HepG2 (cell line): Measurements from ENCODE around the gene ALDH16A1. TPM values are rescaled to one million over a fixed set of nuclear protein-coding genes. Genes with fewer than 3 reads are reported as not detected.

Experiments used
- CCDC6 ChIP-seq: sonication (generic); formaldehyde crosslinking; IDR thresholded peaks from 2 replicates; pipeline ENCODE4 v1.8.1; 2022; ENCODE audit warnings: mild to moderate bottlenecking, missing genetic modification reagents, moderate library complexity
- ETV6 ChIP-seq: sonication (generic); formaldehyde crosslinking; conservative IDR thresholded peaks from 2 replicates; pipeline ENCODE4 v1.4.0; 2020; ENCODE audit warnings: missing genetic modification reagents
- FOSL2 ChIP-seq: sonication (generic); formaldehyde crosslinking; IDR thresholded peaks from 2 replicates; pipeline ENCODE4 v1.4.0; 2020; ENCODE audit warnings: missing genetic modification reagents
- GPN1 ChIP-seq: sonication (generic); formaldehyde crosslinking; IDR thresholded peaks from 2 replicates; pipeline ENCODE4 v1.5.1; 2020; ENCODE audit warnings: missing genetic modification reagents, borderline replicate concordance
- KMT2A ChIP-seq: sonication (generic); formaldehyde crosslinking; IDR thresholded peaks from 2 replicates; pipeline ENCODE4 v1.4.0; 2020; ENCODE audit warnings: missing genetic modification reagents
- MEIS1 ChIP-seq: sonication (generic); formaldehyde crosslinking; IDR thresholded peaks from 2 replicates; pipeline ENCODE4 v1.9.0; 2021; ENCODE audit warnings: mild to moderate bottlenecking, missing genetic modification reagents, moderate library complexity, borderline replicate concordance
- MYC ChIP-seq: sonication (generic); formaldehyde crosslinking; IDR thresholded peaks from 2 replicates; pipeline ENCODE4 v1.9.0; 2021; ENCODE audit warnings: missing genetic modification reagents, borderline replicate concordance
- NR2C2 ChIP-seq: sonication (generic); formaldehyde crosslinking; IDR thresholded peaks from 2 replicates; pipeline ENCODE4 v1.4.0; 2020; ENCODE audit warnings: missing genetic modification reagents, mild to moderate bottlenecking, moderate library complexity, borderline replicate concordance
- SMYD3 ChIP-seq: sonication (generic); formaldehyde crosslinking; IDR thresholded peaks from 2 replicates; pipeline ENCODE4 v1.8.1; 2023; ENCODE audit warnings: mild to moderate bottlenecking, missing genetic modification reagents
- SYNCRIP ChIP-seq: fragments of 200-400 bp; formaldehyde crosslinking; IDR thresholded peaks from 2 replicates; pipeline ENCODE4 v1.6.1; 2018; ENCODE audit warnings: mild to moderate bottlenecking, low read depth, low read length; ENCODE audit not compliant: insufficient read depth
- TFE3 ChIP-seq: IDR thresholded peaks from 2 replicates; pipeline ENCODE4 v1.6.1; 2016
- ZBTB7B ChIP-seq: sonication (generic); formaldehyde crosslinking; IDR thresholded peaks from 2 replicates; pipeline ENCODE4 v1.4.0; 2020; ENCODE audit warnings: missing genetic modification reagents
- ZBTB8A ChIP-seq: sonication (generic); formaldehyde crosslinking; IDR thresholded peaks from 2 replicates; pipeline ENCODE4 v1.4.0; 2020; ENCODE audit warnings: mild to moderate bottlenecking, low read depth, missing genetic modification reagents, borderline replicate concordance
- ZKSCAN1 ChIP-seq: fragments of 150-350 bp; IDR thresholded peaks from 2 replicates; pipeline ENCODE4 v1.6.1; 2014; ENCODE audit warnings: low read length
- ZNF232 ChIP-seq: sonication (generic); formaldehyde crosslinking; IDR thresholded peaks from 2 replicates; pipeline ENCODE4 v1.4.0; 2020; ENCODE audit warnings: missing genetic modification reagents, borderline replicate concordance
- ZNF263 ChIP-seq: sonication (generic); formaldehyde crosslinking; IDR thresholded peaks from 2 replicates; pipeline ENCODE4 v1.4.0; 2020; ENCODE audit warnings: missing genetic modification reagents
- ZNF382 ChIP-seq: sonication (generic); formaldehyde crosslinking; IDR thresholded peaks from 2 replicates; pipeline ENCODE4 v1.5.0; 2020; ENCODE audit warnings: missing genetic modification reagents, mild to moderate bottlenecking, borderline replicate concordance
- ZNF430 ChIP-seq: sonication (generic); formaldehyde crosslinking; IDR thresholded peaks from 2 replicates; pipeline ENCODE4 v1.9.0; 2021; ENCODE audit warnings: mild to moderate bottlenecking, missing genetic modification reagents
- ZNF558 ChIP-seq: sonication (generic); formaldehyde crosslinking; IDR thresholded peaks from 2 replicates; pipeline ENCODE4 v1.9.0; 2022; ENCODE audit warnings: mild to moderate bottlenecking, missing genetic modification reagents, borderline replicate concordance
- ZNF678 ChIP-seq: sonication (generic); formaldehyde crosslinking; IDR thresholded peaks from 2 replicates; pipeline ENCODE4 v1.4.0; 2020; ENCODE audit warnings: mild to moderate bottlenecking, missing genetic modification reagents
- ZNF703 ChIP-seq: sonication (generic); formaldehyde crosslinking; IDR thresholded peaks from 2 replicates; pipeline ENCODE4 v1.5.1; 2020; ENCODE audit warnings: missing genetic modification reagents, mild to moderate bottlenecking, moderate library complexity, borderline replicate concordance
- ZZZ3 ChIP-seq: sonication (generic); formaldehyde crosslinking; IDR thresholded peaks from 2 replicates; pipeline ENCODE4 v1.4.0; 2020; ENCODE audit warnings: missing genetic modification reagents, mild to moderate bottlenecking, borderline replicate concordance
- polyA plus RNA-seq, 8 experiments: library from polyadenylated mRNA; depleted of rRNA in 3 of 8; stranded (reverse) in 7 of 8; unstranded in 1 of 8; fragments of >200 nt; fragmentation: Illumina TruSeq in 4 of 8; extraction: Trizol in 4 of 8; gene quantifications; 2 replicates each; pipeline versions ENCODE4 v1.2.1 to v1.2.3, GENCODE V29; 2011 to 2016; ENCODE audit warnings: low read depth in 4 of 8, missing spikeins in 1 of 8, mixed read lengths in 1 of 8; ENCODE audit not compliant: insufficient read depth in 1 of 8
- total RNA-seq, 5 experiments: library from RNA; depleted of rRNA; stranded (reverse); fragments of >200 nt; fragmentation: Illumina TruSeq; extraction: Trizol; gene quantifications; 2 replicates each; pipeline ENCODE4 v1.2.3, GENCODE V29; 2016; ENCODE audit warnings: low read depth in 1 of 5
- TF ChIP-seq, protein P1 (sequence below): sonication (generic); formaldehyde crosslinking; IDR thresholded peaks from 2 replicates; pipeline ENCODE4 v1.5.0; 2020; ENCODE audit warnings: missing genetic modification reagents, mild to moderate bottlenecking, borderline replicate concordance

ALDH16A1 gene
- total and polyA plus RNA-seq, 2 of the 13 experiments (the other 11 are each of a cell fraction or from before 2014, with no cell fraction given), result 8.4 to 34.9 TPM

- TF ChIP-seq GPN1, result no peak
- TF ChIP-seq ZNF232 (CRISPR knock-in tag), result no peak
- no peak for TF ChIP-seq ZNF703 (CRISPR knock-in tag)
- TF ChIP-seq TFE3 (CRISPR knock-in tag), result no peak
- TF ChIP-seq ZZZ3 (CRISPR knock-in tag), result no peak
- no peak for TF ChIP-seq ZKSCAN1
- TF ChIP-seq MEIS1, result peak; percentile 75
- TF ChIP-seq ZNF263 (CRISPR knock-in tag), result peak; percentile 37
- TF ChIP-seq ZNF678 (CRISPR knock-in tag), result no peak
- TF ChIP-seq CCDC6 (CRISPR knock-in tag), result no peak
- no peak for TF ChIP-seq ZBTB8A (CRISPR knock-in tag)
- TF ChIP-seq SMYD3 (CRISPR knock-in tag), result no peak
- no peak for TF ChIP-seq SYNCRIP
- TF ChIP-seq NR2C2 (CRISPR knock-in tag), result peak; percentile 77
- peak; percentile 77 for TF ChIP-seq MYC
- TF ChIP-seq ZBTB7B (CRISPR knock-in tag), result peak; percentile 73
- no peak for TF ChIP-seq KMT2A
- no peak for TF ChIP-seq ZNF382 (CRISPR knock-in tag)
- no peak for TF ChIP-seq FOSL2 (CRISPR knock-in tag)
- TF ChIP-seq ZNF430 (CRISPR knock-in tag), result 0 out of 2 replicates have a peak, but pooled peaks have one; percentile 39
- peak; percentile 51; the same call in 1 of the 2 replicates for TF ChIP-seq ETV6 (CRISPR knock-in tag)
- TF ChIP-seq, protein P1, sequence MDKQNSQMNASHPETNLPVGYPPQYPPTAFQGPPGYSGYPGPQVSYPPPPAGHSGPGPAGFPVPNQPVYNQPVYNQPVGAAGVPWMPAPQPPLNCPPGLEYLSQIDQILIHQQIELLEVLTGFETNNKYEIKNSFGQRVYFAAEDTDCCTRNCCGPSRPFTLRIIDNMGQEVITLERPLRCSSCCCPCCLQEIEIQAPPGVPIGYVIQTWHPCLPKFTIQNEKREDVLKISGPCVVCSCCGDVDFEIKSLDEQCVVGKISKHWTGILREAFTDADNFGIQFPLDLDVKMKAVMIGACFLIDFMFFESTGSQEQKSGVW (CRISPR knock-in tag), result no peak
- TF ChIP-seq ZNF558 (CRISPR knock-in tag), result no peak
Measured at GRCh38 chr19:49443366-49444099, 9.5 kb upstream of the ALDH16A1 start (continued).
